Activated T-cell treated with anti-CD3 and anti-CD28 coated beads, Interleukin-2, amount 50 U/mL, for 48 hours (primary cell): ENCODE results near the gene WNT7B.
"Not testable (repeated sequence)": the region's sequence is repeated elsewhere in the genome, so short reads cannot be mapped to it uniquely, and the experiment has no call there.

Experiments used
- DNase-seq, 2 experiments: peaks; one replicate each; pipeline ENCODE4 v3.0.0-alpha.2; 2020

WNT7B gene

DNA sequence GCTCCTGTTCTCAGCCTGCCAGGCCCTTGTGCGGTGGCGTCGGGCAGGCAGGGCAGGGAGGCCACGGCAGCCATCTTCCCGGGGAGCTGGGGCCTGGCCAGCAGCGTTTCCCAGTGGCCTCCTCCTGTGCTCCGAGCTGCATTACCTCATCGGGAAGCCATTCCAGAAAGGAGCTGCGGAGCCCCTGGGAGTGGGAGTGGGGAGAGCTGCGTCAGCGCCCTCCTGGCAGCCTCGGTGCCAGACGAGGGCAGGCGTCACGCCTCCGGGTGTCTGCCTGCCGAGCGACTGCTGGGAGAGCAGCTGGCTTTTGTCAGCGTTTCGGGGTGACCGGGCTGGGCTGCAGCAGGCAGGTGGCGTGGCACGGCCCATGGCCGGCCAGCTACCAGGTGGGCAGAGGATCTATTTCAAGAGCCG lies 30.9 kb upstream of the WNT7B start:
- no peak for DNase-seq

DNA sequence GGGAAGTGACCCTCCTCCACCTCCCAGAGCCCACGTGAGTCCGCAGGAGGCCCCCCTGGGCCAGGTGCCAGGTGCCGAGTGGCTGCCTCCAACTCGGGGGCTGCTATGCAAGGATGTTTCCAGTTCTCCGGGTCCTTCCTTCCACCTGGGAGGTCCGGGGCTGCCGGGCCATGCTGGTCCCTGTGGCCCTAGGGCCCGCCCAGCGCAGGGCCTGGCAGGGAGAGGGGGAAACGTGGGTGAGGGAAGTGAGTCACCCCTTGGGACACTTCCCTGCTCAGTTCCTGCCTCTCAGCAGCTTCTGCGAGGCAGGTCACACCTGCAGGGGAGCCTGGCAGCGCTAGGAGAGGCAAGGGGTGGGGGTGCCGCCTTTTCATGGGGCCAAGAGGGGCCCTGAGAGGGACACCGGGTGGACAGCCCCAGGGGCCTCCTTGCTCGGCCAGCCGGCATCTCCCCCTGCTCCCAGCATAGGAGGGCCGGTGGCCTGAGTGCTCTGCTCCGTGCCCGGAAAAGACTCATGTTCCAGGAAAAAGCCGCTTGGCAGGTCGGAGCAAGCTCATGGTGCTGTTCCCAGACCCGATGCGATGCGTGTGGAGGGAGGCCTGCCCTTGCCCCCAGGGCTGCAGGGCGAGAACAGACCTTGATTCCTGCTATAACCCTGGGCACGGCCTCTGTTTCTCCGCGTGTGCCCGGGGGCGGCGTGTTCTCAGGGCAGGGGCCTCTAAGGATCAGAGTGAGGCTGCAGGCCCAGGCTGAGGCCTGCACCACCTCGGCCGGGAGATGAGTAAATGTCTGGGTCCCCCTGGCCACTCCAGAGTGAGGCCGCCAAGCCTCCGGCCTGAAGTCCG lies 30.3 kb upstream of the WNT7B start:
- DNase-seq, result peak in 1 of 2 experiments; percentile 51

DNA sequence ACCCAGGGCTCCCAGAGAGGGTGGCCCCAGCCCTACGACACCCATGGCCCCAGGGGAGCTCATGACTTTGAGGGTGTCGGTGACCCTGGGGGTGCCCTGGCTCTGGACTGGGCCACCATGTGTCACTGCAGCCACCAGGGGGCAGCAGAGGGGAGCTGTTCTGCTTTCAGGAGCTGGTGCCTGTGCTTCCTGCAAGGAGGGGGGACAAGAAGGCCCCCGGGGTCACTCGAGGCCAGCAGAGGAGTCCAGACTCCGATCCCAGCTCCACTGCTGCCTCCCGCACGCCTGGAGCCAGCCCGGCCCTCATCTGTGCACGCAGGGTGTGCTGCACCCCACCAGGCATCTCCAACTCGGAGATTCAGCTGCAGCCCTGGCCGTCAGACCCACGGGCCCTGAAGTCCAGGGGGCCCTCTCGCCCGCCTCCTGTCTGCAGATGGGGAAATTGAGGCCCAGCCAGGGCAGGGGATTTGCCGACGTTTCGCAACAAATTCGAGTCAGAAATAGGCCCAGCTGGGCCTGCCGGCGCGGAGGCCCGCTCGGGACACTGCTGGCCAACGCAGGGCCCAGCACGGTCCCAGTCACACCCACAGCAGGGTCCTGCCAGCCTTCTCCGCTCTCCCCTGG lies 29.5 kb upstream of the WNT7B start:
- peak; percentile 91 to 93 for DNase-seq

DNA sequence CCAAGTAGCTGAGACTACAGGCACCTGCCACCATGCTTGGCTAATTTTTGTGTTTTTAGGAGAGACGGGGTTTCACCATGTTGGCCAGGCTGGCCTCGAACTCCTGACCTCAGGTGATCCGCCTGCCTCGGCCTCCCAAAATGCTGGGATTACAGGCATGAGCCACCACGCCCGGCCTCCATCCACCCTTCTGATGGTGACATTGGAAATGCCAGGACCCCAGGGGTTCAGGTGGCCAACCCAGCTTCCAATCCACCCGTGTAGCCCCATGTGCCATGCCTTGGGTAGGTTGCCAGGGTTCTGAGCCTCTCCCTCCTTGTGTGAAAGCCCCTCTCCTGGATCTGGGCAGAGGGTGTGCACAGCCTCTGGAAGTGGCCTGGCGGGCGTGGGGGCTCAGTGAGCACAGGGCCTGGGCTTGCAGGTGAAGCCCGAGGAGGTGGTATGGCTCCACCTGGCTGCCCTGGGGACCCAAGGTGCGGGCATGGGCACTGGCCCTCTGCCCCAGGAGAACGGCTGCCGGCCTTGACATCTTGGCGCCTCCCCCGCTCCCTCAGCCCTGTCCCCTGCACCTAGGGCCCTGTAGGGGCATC lies 28.2 kb upstream of the WNT7B start:
- not testable (repeated sequence) for DNase-seq

DNA sequence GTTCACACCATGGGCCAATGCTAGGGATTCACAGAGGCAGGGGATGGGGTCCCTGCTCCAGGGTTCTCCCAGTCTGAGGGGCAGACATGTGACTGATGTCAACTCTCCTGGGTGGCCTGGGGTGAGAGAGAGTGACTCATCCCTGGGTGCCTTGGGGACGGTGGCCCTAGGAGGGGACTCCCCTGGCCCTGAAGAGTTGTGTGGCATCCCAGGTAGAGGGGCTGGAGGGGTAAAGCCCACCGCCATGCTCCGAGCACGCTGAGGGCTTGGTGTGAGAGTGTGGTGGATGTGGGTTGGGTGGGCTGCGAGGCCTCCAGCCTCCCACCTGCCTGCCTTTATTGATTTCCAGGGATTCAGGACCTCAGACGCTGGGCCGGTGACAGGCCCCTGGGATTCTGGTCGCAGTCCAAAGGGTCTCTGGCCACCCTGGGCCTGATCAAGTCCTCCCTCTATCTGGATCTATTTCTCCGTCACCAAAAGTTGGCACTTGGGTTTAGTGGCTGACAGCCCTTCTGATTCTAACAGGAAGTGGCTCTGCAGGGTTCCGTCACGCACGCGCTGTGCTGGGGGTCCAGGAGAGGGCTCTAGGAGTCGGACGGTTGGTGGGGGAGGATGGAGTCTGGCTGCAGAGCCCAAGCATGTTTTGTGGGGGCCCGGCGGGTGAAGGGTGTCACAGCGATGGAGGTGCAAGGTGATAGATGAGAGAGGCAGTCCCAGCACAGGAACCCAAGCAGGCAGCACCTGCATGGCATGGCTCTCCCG lies 27.3 kb upstream of the WNT7B start:
- no peak for DNase-seq

DNA sequence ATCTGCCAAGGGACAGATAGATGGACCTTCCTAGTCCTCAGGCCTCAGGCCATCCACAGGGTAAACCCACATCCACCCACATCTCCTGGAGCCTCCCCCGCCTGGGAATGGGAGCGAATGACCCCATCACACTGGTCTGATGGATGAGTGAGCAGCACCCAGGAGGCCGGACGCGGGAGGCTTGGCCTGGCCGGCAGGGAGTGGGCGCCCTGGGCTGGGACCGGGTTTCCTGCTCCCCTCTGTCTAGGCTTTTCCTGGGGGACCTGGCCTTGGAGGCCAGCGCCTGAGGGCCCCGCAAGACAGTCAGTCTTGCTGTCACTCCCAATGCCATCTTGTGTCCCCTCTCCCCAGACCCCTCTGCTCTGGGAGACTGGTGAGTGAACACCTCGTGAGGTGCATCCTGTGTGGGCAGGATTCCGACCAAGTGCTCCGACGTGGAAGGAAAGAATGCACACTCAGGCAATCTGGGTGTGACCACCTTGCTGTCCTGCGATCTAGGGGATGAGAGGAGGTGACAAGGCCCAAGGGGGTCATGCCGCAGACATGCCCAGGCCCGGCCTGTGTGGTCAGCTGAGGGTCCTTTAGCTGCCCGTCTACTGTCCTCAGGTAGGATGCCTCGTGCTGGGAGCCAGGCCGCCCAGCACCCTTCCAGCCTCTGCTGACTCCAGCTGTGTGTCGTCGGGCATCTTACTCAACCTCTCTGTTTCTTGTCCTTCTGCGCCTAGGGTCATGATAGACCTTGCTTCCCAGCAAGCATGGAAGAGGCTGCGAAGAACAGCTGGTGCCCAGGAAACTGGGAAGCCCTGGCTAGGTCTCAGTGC lies 26.5 kb upstream of the WNT7B start:
- DNase-seq, result no peak

DNA sequence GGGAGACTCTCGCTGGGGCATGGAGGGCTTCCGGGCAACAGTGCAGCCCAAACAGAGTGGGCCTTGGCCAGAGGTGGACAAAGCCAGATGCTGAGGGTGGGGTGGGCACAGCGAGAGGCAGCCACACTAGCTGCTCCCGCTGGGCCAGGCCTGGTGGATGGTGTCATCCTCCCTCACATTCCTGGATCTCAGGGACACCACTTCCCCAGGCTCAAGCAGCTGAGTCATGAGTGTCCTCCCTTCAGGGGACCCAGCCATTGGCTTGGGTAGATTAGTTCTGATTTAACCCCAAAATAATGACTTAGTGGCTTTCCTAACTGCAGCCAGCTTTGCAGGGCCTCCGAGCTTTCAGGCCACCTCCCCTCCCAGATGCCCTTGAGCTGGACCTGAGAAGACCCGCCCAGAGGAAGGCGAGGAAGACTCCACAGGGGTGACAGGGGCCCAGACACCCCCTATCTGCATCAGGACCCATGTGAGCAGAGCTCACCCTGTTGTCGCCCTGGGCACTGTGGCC lies 25.9 kb upstream of the WNT7B start:
- no peak for DNase-seq

DNA sequence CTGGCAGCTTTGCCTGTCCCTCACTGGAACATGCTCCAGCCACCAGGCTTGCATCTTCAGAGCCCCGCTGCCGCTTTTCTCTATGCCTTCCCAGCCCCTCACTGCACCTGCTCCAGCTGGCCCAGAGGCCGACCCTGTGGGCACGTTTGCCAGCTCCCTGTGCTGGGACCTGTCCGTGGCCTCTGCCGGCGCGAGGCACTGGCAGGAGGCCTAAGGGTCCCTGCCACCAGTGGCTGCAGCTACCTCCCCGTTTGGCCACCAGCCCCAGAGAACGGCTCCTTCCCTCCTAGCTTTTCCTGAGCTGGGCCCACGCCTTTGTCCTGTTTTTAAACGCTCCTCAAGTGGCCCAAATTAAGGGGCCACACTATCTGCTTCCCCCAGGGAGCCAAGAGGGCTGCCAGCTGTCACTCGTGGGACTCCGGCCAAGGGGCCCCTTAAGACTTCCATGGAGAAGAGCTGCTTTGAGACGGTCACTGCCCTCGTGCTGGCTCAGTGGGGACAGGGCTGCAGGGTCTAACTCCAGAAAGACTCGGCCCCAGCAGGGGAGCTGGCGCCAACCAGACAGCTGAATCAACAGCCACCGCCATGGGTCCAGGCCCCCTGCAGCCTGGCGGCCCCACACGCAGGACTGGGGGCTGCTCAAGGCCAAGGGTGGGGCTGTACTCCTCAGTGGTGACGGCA lies 24.6 kb upstream of the WNT7B start:
- no peak for DNase-seq

DNA sequence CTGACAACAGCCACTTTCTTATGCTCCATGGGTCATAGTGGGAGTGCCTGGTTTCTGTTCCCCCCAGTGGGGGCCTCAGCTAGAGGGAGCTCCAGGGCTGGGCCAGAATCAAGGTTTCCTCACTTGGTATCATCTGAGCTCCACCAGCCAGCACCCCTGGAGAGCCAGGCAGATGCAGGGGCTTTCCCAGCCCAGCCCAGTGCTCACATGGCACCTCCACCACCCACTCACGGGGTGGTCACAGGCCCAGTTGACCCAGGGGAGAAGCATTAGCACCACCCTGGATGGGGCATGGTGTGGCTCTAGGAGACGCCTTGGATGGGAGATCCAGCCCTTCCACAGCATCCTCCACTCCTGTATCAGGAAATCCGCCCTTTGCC lies 24.1 kb upstream of the WNT7B start:
- DNase-seq, result no peak

DNA sequence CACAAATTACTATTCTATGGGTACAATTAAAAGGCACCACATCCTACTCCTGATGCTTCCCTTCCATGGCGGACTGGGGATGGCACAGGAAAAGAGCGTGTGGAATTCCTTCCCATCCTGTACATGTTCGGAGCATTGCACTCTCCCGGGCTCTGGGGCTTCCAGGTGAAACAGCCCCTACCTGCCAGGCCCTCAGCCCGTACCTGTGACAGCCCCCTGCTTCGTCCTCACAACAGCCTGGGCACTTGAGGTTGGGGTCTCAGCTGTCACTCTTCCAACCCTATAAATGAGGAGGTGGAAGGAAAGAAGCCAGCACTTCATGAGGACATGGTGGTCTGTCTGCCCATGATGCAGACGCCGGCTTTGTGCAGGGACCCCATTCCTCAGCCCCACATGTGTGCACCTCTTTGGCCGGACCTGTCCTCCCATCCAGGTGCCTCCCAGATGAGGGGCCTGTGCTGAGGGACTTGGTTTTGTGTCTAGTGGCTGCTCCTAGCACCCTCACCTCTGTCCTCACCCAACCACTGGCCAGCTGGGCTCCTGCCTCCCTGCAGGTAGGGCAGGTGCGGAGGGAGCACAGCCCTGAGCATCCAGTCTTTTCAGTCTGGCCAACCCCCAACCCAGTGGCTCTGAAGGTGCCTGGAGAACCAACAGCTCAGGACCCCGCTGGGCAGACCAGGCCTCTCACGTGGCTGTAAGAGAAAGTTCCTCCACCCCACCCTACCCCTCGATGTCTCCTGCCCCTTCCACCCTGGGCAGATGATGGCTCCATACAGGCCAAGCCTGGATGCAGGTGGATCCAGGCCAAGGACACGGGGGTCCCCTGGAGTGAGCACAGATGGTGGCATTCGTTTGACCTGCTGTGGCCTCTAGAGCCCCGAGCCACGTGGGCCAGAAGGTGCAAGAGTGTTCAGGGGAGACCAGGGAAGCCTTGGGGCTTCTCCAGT lies 23.4 kb upstream of the WNT7B start:
- DNase-seq, result no peak

DNA sequence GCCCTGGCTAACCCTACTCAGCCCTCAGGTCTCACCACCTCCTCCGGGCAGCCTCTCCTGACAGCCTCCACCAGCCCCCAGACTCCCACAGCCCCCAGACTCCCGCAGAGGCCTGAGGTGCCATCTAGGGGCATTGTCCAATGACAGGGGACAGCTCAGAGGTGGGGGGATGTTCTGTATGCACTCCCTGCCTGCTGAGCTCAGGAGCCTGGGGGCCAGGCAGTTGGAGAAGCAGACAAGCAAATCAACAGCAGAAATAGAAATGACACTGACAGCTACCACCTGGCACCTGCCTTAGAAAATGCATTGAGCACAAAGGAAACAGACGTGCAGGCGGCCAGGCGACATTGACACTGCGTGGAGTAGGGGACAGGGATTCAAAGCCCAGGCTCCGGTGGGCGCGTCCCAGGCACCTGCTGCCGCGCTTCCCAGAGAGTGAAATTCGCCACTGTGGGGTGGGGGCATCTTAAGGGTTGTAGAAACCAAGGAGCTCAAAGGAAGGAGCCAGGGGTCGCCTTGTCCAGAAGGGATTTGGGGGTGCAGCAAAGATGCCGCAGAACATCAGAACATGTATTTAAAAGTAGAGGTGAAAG lies 22.5 kb upstream of the WNT7B start:
- no peak for DNase-seq

DNA sequence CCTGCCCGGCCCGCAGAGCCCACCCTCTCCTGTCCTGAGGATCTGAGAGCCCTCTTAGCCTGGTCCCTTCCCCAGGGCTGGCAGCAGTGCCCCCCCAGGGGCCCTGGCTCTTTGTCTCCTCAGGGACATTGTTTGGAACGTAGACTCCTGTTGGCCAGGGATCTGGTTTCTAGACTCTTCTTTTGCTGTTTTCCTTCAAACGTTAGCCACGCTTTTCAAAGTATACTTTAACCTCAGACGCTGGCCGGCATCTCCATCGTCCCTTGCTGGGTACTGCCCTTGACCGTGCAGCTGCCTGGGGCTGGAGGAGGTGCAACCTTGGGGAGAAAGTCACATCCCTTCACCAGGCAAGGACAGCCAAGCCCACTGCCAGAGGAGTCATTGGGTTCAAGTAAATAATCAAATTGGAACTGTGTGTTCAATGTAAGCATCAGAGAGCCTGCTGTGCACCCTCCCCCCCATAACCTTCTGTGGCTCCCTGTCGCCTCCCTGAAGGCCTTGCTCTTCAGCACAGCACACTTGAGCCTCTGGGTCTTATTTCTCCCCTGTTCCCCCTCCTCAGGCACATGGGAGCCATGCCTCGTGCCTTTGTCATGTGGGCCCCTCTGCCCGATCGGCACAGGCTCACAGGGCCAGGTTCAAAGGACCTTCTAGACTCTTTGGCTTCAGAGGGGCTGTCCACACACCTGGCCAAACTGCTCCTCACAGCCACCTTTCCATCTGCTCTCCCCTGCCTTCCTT lies 21.8 kb upstream of the WNT7B start:
- DNase-seq, result no peak

DNA sequence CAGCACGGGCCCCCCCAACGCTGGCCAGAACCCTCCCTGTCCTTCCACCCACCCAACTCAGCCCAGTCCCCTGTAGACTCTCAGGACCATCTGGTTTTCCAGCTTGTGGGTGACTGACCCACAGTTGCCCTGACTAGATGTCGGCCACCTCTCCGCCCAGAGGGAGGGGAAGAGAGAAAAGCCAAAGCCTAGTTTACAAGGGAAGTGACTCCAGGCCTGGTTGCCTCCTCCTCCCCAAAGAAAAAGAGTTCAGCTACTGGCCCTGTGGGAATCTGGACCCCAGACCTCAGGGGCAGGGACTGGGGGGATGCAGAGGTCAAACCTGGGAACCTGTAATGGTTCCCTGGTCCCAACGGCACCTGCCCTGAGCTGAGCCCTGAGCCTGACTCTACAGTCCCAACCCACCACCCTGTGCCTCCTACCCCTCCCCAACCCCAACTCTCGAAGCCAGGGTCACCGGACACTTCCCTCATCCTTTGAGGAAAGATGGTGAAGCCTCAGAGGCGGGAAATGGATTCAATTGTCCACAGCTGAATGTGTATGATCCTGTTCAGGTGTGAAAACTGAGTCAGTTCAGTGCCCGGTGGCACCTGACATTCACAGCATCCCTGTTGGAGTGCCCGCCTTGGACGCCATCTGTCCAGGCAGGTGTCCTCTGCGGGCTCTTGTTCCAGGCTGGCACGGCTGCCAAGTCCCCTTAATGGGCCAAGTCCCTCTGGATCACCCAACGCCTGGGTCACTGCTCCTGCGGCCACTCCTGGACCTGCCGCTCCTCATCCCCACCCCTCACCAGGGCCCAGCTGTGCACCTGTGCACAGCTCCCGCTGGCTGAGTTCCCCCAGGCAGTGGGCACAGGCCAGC lies 21.0 kb upstream of the WNT7B start:
- no peak for DNase-seq

DNA sequence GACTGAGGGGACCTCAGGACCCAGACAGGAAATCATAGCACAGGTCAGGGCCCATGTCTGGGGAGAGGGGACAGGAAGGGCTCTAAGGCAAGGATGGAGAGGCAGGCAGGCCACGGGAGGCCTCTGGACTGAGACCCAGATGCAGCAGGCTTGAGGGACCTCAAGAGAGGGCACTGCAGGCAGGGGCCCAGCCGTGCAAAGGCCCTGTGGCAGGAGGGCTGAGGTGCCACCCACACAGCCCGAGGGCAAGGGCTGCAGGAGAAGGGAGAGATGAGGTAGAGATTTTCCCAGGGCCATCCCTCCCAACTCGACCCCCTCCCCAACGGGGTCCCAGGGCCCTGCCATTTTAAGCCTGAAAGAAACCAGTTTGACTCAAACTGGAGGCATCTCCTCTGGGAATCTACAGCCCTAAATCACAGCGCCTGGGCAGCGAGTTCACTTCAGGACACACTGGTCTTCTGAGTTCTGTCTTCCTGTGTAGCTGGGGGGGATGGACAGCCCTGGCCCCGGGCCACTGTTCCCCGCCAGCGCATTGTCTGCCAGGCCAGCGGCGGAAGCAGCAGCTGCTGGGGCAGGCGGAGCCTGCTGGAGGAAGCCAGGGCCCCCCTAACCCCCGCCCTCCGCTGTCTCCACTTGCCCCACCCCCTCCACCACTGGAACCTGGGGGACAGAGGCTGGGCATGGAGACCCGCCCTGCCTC lies 20.3 kb upstream of the WNT7B start:
- DNase-seq, result no peak

DNA sequence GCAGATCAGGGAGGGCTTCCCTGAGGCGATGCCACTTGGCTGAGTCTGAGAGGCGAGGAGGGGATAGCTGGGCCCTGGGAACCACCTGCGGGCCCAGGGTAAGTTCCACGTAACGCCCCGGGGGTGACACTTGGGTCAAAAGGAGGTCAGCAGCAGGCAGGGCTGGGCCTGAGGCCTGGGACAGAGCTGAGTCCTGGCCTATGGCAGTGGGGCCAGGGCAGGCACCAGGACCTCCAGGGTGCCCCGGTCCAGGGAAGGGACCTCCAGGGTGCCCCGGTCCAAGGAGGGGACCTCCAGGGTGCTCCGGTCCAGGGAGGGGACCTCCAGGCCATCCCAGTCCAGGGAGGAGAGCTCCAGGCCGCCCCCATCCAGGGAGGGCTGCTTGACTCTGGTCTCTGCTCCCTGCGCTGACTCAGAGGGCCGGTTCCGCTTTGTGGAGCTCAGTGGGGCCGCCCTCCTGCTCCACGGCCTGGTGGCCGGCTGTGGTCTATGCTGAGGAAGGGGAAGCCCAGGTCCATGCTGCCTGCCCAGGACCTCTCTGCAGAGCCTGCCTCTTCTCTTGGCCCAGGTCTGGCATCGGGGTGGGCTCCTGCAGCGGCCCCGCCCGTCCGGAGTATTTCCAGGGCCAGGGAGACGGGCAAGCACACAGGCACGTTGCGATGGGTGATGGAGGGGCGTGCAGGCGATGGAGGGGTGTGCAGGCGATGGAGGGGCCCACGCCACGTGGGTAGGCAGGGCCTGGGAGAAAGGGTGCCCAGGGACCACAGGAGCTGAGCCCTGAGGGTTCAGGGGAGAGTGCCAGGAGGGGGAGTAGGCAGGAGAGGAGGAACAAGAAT lies 19.5 kb upstream of the WNT7B start:
- DNase-seq, result no peak

DNA sequence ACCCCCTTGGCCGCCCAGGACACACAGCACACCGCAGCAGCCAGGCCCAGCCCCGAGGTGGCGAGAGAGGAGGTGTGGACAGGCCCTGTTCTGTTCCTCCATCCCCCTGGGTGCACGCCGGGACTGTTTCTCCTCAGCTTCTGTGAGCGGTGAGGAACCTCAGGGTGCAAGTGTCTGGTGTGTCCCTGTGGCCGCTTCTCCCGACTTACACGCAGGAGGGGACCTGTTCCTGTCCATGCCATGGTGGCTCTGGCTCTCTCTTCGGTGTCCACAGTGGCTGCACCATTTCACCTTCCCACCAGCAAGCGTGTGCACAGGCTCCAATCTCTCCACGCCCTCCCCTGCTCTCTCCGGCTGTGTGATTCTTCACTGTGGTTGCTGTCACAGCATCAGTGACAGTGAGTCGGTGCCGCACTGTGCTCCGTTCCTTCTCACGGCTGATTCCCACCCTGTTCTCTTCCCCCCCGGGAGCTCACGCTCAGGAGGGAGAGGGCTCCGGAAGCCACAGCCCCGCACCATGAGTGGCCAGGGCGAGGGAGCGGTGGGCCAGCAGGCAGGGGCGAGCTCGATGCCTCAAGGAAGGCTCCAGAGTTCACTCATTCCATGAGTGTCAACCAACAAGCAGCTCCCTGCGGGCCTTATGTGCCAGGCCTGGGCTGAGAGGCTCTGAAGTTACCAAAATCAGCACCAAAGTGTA lies 18.6 kb upstream of the WNT7B start:
- DNase-seq, result no peak
